Measurements from ENCODE around the gene LARP6.
A peak's percentile ranks its signal among the peaks of the same experiment; 100 is the strongest.

LARP6 gene

DNA sequence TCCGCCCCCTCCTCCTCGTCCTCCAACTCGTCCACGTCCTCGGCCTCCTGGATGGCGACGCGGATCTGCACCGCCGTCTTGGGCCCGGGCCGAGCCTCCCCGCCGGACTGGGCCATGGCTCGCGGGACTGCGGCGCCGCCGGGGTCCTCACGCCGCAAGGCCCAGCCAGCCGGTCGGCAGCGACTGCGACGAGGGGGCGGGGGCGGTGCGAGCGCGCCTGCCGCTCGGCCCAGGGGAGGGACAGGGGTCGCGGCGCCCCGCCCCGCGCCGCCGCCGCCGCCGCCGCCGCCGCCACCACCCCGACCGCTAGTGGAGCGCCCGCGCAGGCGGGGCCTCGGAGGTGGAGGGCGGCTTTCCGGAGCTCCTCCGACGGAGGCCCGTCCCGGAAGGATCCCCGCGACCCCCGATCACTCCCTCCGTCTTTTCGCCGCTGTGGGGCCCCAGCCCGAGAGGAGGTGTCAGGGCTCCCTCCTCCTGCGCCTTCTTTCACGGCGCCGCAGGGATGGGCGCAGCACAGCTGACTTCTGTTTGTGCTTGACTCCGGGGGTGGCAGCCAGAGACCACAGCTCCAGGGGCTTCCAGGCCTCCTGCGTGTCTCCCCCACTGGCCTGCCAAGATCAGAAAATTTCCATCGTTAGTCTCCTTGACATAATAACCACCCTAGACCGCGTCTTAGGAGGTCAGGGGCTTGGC, at the start of gene LARP6:
Gene LARP6, minus strand, starts transcription at position 185 of the 693 bp plus-strand sequence. Its CDS starts 69 bp downstream, at position 116.
- TF ChIP-seq, protein P1, sequence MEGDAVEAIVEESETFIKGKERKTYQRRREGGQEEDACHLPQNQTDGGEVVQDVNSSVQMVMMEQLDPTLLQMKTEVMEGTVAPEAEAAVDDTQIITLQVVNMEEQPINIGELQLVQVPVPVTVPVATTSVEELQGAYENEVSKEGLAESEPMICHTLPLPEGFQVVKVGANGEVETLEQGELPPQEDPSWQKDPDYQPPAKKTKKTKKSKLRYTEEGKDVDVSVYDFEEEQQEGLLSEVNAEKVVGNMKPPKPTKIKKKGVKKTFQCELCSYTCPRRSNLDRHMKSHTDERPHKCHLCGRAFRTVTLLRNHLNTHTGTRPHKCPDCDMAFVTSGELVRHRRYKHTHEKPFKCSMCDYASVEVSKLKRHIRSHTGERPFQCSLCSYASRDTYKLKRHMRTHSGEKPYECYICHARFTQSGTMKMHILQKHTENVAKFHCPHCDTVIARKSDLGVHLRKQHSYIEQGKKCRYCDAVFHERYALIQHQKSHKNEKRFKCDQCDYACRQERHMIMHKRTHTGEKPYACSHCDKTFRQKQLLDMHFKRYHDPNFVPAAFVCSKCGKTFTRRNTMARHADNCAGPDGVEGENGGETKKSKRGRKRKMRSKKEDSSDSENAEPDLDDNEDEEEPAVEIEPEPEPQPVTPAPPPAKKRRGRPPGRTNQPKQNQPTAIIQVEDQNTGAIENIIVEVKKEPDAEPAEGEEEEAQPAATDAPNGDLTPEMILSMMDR (IDR thresholded peaks at IDR 0.05; ENCODE audit: insufficient read depth, low read depth, low read length, missing control alignments): no peak
- peak within 1 kb of the TSS; percentile 66 for H3K4me3 ChIP-seq (ENCODE audit: low read depth, low read length)
- peak; percentile 66 for DNase-seq (ENCODE audit: low read depth)

DNA sequence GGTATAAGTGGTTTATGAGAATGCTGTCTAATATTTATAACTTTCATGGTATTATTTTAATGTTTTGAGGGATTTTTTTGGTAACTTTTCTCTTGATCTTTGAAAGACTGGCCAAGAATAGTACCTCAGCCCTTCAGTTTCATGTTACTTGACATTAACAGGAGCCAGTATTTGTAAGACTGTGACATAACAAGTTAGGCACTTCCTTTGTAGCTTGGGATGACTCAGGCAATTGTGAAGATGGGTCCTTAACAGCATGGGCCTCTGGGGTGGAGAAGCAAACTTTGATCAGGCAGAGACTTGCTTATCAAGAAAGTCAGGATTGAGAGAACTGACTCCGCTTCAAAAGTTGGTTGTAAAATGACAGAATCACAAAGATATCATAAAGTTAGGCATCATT, 48.1 kb upstream of the LARP6 start:
- TF ChIP-seq, protein P1 (IDR thresholded peaks at IDR 0.05; ENCODE audit: insufficient read depth, low read depth, low read length, missing control alignments): no peak
- H3K4me3 ChIP-seq (ENCODE audit: low read depth, low read length): no peak overlapping the region
- no peak for DNase-seq (ENCODE audit: low read depth)

DNA sequence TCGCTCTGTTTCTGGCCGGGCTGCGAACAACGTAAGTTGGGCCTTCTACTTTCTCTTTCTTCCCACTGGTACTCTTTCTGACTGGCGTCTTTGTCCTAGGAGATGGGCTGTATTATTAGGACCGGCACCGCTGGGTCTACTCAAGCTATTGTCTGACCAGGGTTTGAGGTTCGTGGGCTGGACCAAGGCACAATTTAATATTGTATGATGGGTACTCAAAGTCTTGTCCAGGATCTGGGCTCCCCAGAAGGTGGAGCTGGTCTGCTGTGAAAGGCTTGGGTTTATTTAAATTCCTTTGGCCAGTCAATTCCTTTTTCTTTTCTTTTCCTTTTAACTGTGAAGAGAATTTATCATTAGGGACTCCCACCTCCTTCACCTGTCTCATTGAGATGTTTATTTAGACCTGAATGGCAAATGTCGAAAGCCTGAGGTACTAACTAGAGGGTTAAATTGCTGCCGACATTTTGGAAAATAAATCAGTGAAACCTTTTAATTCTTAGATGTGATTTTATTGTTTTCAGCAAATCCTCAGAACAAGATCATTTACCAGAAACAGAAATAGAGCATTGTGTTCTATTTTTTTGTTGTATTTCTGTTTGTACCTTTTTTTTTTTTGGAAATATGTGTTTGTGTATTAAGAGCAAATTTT, 39.1 kb upstream of the LARP6 start:
- TF ChIP-seq, protein P1 (IDR thresholded peaks at IDR 0.05; ENCODE audit: insufficient read depth, low read depth, low read length, missing control alignments): peak; percentile 34
- peak overlapping the region; percentile 66 for H3K4me3 ChIP-seq (ENCODE audit: low read depth, low read length)
- peak; percentile 48 for DNase-seq (ENCODE audit: low read depth)

DNA sequence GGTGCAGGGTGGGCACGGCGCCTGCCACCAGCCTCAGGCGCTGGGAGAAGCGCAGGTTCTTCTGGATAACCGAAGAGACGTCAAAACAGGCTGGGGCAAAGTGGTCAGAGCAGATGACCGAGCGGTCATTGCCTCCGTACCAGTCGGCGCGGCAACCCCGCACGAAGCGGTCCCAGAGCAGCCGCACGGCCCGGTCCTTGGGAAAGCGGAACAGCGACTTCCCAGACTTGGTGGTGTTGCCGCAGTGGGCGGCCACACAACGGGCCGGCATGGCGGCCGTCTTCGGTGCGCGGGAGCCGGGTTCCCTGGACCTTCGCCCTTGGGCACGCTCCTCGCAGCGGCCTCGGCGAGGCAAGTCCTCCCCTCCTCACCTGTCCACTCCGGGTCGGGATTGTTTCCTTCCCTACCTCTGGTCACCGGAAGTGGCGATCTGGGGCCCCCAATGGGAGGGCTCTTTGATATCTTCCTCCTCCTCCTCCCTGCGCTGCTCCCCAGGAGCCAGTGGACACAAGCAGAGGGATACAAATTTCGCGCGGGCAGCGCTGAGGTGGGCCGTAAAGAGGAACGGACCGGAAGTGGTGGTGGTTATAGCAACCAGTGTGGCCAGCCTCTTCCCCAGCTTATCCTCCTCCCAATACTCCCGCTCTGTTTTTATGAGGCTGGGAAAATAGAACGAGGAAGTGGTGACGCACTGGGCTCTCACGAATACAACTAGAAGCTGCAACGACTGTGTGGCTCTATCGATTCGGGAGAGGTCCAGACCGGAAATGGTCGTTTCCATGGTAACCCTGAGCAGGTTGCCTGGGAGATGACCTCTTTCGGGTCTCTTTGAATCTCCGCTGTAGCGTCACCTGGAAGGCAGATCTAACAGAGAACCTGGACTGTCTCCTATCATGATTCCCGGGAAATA, 38.3 kb upstream of the LARP6 start, which contains the start of the genes LRRC49 and THAP10:
Gene LRRC49, plus strand, starts transcription at position 825 of the 910 bp plus-strand sequence. Its CDS starts 69 bp downstream, at position 894.
Gene THAP10, minus strand, starts transcription at position 432 of the 910 bp plus-strand sequence. Its CDS starts 161 bp downstream, at position 271.
- TF ChIP-seq, protein P1 (IDR thresholded peaks at IDR 0.05; ENCODE audit: insufficient read depth, low read depth, low read length, missing control alignments): no peak
- H3K4me3 ChIP-seq (ENCODE audit: low read depth, low read length): peak within 1 kb of the TSS; percentile 66

DNA sequence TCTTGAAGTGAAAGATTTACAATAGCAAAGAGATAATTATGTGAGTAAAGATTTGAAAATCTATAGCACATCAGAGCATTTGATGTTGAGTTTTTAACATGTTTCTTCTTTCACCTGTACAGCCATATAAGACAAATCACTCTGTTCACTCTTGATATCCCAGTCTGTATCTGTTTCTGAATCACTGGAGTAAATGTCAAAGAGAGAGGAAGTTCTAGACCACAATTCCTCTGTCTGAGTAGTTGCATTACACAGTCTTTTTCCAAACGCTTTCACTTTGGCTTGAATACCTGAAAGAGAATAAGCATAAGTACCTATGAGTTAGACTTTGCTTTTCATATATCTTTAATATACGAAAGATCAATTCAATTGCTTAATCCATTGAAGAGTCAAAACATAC, 28.4 kb upstream of the LARP6 start:
- TF ChIP-seq, protein P1 (IDR thresholded peaks at IDR 0.05; ENCODE audit: insufficient read depth, low read depth, low read length, missing control alignments): no peak
- DNase-seq (ENCODE audit: low read depth): peak; percentile 22
- no peak overlapping the region for H3K4me3 ChIP-seq (ENCODE audit: low read depth, low read length)

More for the DNA sequence above, 38.3 kb upstream of the LARP6 start, which contains the start of the genes LRRC49 and THAP10:
- DNase-seq (ENCODE audit: low read depth): peak; percentile 92

DNA sequence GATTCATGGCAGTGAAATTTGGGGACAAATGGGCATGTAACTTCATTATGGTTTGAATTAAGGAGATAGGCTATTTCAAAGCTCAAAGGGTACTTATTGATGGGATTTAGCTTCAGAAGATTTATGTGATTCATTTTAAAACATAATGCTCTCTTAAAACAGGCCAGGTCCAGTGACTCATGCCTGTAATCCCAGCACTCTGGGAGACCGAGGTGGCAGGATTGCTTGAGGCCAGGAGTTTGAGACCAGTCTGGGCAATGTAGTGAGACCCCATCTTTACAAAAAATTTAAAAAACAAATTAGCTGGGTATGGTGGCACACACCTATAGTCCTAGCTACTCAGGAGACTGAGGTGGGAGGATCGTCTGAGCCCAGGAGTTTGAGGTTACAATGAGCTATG, 26.8 kb upstream of the LARP6 start:
- H3K4me3 ChIP-seq (ENCODE audit: low read depth, low read length): no peak overlapping the region
- no peak for DNase-seq (ENCODE audit: low read depth)
- TF ChIP-seq, protein P1 (IDR thresholded peaks at IDR 0.05; ENCODE audit: insufficient read depth, low read depth, low read length, missing control alignments): no peak

Measured in GM12865 (cell line).